GM18868 (cell line): ENCODE measurements around the gene TMEM243.

Experiments used
- ATAC-seq: cut with Tn5 transposase; IDR thresholded peaks from one replicate; pipeline ENCODE4 v1.9.1; 2021; ENCODE audit warnings: mild to moderate bottlenecking, moderate library complexity; ENCODE audit not compliant: unreplicated experiment

The TMEM243 gene

DNA sequence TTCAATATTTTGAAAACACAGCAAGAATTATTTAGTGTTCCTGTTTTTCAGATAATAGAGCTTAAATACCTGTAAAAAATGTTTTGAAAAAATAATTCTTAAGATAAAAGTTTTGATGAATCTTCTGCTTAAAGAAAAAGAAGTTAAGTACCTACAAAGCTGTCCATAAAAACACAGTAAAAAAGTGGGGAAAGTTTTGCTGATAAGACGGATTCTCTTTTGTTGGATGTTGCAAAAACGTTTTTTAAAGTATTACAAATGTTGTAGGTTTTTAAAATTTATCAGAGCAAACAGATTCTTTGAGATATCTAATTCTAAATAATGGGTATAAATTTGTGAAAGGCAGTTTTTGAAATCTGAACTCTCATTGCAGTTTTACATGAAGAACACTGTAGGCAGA is 55.1 kb downstream of the TMEM243 start:
- ATAC-seq, result no peak

DNA sequence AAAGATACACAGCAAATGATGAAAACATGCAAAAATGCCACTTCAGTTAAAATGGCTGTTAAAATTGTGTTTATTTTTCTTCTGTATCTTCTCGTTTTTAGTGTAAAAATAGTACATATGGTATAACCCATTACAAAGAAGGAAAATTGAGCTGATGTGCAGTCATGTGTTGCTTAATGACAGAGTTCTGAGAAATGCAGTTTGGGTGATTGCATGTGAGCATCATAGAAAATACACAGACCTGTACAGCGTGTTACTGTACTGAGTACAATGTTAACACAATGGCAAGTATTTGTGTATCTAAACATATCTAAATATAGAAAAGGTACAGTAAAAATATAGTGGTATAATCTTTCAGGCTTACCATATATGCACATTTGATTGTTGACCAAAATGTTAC is 60.0 kb downstream of the TMEM243 start:
- ATAC-seq, result peak; percentile 77

DNA sequence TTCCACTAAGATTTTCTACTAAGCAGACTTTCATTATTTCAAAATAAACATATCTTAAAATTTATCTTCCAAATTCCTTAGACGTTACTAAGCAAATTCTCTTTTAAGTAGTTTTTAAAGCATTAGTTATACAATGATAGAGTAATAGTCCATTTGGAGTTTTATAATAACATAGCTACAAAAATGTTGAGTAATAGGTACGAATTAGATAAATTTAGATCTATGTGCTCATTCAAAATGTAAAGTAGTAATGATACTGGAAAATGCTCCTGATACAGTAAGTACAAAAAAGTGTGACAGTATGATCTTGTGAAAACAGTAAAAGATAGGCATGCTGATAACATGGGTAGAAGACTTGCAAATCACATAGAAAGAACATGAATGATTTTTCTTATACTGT is 62.8 kb downstream of the TMEM243 start:
- ATAC-seq, result no peak

DNA sequence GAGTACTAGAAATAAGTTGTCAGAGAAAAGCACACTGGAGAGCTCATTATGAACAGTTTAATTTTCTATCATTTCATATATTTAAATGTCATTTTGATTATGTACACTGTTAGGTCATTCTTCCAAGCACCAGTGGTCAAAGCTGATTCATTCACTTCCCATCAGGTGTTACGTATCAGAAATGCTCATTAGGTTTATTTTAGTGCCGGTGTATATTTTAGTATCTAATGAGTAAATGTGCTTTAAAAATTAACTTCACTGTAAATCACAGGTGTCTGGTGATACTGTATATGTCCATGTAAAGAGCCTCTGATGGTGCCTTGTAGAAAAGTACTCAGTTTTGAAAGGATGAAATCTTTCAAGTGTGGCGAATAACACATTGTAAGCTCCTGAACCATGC is 63.7 kb downstream of the TMEM243 start:
- ATAC-seq, result no peak

DNA sequence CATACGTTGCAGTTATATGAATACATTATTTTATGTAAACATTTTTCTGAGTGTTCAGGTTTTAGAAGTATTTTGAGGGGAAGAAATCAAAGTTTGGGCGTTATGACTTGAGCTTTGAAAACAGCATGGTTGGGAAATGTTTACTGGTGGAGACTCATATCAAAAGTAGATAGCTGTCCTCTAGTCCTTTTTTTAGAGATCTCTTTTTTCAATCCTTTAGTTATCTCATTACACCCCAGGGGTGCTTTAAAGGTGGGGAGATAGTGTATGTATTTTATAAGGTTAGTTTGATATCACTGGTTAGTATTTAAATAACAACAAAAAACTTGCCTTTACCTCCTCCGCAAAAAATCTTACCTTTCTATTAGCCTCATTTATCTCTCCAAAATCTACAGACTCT is 65.0 kb downstream of the TMEM243 start:
- ATAC-seq, result no peak

DNA sequence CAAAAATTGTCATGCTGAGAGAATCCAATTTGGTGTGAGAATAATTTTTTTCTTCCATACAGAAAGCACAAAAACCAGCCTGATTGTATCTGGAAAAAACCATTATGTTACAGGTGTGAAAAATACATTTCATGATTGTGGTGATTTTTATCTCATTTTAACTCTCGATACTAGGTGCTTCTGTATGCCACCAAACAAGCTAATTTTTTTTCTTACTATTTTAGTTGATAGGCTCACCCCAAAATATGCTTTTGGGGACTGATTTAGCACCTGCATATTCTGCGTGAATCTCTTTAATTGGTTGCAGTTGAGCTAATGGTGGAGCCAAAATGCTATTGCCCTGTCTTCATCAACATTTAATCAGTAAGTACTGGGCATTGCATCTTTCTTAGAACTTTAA is 65.4 kb downstream of the TMEM243 start:
- ATAC-seq, result no peak

DNA sequence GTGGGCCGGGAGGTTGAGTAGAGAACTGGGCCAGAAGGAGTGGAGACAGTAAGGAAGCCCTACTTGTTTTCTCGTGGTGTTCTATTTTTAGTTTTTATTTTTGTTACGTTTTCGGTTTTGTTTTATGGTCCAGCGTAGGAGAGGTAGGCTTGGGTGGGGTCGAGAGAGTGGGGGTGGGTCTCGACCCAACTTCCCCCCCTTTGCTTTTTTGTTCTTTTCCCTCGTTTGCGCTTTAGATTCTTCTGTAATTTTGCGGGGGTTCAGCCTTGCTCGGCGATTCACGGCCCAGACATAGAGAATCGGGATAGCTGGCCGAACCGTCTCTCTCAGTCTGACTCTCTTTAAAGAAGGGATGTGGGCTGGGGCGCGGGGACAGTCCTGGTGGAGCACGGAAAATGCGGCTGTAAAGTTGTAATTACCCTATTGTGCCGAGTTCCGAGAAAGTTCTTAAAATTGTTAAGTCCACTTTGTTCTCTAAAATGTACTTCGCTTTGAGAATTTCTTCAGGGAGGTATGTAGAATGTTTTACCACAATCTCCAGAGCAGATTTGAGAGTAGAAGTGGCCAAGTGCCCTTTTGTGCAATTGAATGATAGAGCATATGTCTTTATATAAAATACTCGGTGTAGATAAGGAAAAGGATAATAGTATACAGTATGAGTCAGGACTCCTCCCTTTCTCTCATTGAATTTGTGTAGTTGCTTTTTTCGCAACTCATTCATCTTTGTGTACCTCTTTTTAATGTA is 66.5 kb downstream of the TMEM243 start:
- peak; percentile 10 for ATAC-seq

DNA sequence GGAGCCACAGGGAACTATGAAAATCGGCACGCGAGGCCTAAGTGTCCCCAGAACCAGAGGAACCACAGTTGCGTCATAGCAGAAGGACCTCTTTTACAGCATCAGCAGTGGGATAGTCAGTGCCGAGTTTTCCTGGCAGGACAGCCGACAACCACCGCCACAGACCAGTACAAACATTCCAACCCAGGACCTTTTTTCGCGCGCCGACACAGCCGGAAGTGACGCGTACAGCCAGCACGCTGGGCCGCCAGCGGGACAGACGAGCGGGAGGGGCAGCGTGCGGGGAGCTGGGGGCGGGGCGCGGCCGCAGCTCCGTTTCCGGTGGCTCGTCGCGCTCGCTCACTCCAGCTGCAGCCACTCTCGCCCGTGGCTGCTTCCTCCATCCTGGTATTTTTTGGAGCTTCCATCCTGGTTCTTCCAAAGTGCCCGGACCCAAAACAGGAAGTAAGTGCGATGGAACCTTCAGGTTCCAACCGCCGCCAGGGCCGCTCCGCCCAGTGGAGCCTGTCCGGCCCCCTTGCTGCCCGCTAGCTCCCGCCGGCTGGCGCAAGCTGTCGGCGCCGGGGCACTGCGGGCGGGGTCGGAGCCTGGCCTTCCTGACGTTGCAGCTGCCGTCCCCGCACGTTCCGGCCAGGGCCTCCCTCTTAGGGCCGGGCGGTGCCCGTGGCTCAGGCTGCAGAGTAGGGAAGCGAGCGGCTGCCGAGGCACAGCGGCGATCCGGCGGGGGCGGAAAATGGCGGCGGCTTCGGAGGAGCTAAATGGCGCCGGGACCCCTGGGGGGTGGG is 67.2 kb downstream of the TMEM243 start, which contains the start of gene DMTF1:
DMTF1 (plus strand) TSS at position 342 of the 785 bp plus-strand sequence. CDS start 12,489 bp downstream, outside the sequence.
- ATAC-seq, result peak; percentile 83

DNA sequence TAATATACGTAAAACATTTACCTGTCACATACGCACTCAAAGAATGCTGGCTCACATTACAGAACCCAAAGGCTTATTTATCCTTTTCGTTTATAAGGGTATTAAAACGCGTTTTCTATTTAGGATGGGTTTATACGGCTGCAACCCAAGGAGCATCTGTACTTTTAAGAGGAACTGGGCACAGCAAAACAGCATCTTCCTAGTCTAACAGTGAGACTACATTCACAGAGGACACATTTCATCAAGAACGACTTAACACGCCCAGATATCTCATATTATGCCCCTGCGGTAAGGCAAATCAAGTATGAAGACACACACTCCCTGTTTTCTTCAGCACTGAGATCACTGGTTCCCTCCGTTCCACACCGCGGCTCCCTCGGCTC is 67.8 kb downstream of the TMEM243 start:
- ATAC-seq, result peak; percentile 32

DNA sequence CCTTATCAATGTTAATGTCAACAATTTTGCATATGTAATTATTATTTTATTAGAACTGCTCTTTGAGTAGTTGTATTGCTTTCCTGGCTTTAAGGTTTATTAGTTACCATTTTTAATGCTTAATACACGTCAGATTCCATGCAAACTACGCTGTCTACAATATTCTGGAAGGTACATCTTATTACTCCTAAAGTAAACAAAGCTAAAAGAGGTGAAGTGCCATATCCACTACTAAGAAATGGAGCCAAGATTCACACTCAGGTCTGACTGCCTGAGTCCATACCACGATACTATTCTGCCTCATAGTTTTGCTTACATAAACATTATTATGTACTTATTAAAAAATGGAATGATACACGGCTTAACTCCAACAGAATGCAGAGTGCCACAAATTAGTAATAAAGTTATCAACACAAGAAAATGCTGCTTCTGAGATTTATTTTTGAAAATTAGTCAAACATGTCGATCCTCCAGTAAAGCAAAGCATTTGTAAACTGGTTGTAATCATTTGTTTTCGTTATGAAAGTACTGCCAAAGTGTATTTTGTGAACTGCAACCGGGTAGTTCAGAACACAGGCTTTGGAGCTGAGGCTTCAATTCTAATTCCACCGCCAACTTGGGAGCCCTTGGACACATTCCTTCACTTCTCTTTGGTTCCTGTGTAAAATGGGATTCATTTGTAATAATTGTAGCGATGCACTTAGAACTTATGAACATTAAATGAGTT is 68.4 kb downstream of the TMEM243 start:
- no peak for ATAC-seq

DNA sequence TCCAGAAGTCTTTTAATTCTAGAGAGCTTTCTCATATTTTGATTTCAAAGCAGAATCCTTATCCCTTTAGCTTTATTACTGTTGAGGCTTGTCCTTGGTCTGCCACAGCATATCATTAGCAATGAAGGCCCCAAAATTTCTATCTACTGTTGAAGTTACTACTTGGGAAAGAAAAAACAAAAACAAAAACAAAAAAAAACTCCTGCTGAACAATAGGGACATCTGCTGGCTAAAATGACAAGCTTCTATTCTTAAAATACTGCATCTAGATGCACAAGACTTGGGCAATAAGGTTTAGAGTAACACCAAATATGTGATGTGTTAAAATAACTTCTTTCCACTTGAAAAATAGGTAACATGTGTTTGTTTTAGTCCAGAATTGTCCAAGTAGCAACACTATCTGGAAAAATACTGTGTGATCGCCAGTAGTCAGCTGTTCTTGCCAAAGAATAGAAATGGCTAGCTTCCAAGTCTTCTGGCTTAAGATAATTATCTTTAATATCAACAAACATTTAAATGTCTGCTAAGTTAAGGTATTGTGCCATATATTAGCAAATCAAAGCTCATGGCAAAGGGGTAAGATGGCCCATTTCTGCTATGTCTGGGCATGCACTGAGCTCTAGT is 71.1 kb downstream of the TMEM243 start:
- ATAC-seq, result no peak

DNA sequence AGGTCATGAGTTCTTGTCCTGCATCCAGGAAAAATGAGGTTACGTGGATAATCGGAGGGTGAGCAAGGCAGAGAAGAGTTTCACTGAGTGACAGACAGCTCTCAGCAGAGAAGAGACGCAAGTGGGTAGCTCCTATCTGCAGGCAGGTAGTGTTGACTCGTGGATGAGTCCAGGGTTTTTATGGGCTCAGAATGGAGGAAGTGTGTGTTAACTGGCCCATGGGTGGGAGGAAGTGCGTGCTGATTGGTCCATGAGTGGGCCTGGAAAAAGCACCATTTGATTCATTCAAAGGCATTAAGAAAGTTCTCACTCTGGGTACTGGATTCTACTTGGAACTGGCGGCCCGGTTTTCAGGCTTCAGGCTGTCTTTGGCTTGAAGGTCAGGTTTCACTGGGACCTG is 72.0 kb downstream of the TMEM243 start:
- ATAC-seq, result no peak

DNA sequence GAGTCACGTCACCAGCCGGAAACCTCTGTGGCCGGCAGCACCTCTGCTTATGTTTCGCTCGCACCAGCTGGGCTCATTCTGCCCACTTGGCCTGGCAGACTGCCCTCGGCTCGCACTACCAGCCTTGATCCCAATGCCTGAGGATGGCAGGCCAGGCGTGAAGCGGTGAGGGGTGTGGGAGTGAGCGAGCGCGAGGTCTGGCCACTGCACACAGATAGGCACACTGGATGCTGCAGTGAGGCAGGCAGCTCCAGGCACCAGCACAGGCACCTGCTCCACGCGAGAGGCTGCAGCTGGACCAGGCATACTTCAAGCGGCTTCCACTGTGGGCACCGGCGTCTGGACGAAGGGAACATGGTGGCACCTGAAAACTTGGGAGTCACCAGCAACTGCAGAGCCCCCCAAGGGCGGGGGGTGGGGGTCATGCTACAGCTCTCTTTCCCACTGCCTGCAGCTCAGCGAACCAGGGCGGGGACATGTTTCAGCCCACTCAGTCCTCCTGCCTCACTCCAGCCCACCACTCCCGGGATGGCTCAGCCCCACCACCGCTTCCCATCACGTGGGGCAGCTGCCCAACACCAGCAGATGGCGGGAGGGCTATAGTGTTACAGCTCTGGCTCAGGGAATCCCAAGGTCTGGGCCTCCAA is 72.7 kb downstream of the TMEM243 start:
- ATAC-seq, result no peak
